Measurements from ENCODE around the gene C9orf50.

The C9orf50 gene

GRCh38 chr9:129648764-129649115 is 27.8 kb upstream of the C9orf50 start:
- TF ChIP-seq NFIC (IDR thresholded peaks at IDR 0.05) (no peak), CEBPB (IDR thresholded peaks at IDR 0.05) (no peak), REST (IDR thresholded peaks at IDR 0.05; ENCODE audit: low read depth) (no peak)

GRCh38 chr9:129648092-129648763 is 27.3 kb upstream of the C9orf50 start:
- TF ChIP-seq CEBPB (IDR thresholded peaks at IDR 0.05) (no peak), RAD21 (IDR thresholded peaks at IDR 0.05; ENCODE audit: low read depth) (no peak), TCF12 (IDR thresholded peaks at IDR 0.05; ENCODE audit: low read depth) (no peak), USF1 (IDR thresholded peaks at IDR 0.05) (no peak)

GRCh38 chr9:129647635-129648034 is 26.7 kb upstream of the C9orf50 start:
- no peak for TF ChIP-seq YY1 (IDR thresholded peaks at IDR 0.05; ENCODE audit: low read depth)
- TF ChIP-seq RAD21 (IDR thresholded peaks at IDR 0.05; ENCODE audit: low read depth): no peak
- TF ChIP-seq REST (IDR thresholded peaks at IDR 0.05; ENCODE audit: low read depth): no peak
- TF ChIP-seq EP300 (IDR thresholded peaks at IDR 0.05; ENCODE audit: borderline replicate concordance): no peak
- no peak for TF ChIP-seq EGR1 (IDR thresholded peaks at IDR 0.05)
- TF ChIP-seq CEBPB (IDR thresholded peaks at IDR 0.05): no peak
- no peak for TF ChIP-seq USF1 (IDR thresholded peaks at IDR 0.05)
- no peak for TF ChIP-seq CREB1 (IDR thresholded peaks at IDR 0.05; ENCODE audit: low read depth)
- no peak for TF ChIP-seq NFIC (IDR thresholded peaks at IDR 0.05)
- no peak for TF ChIP-seq TAF1 (IDR thresholded peaks at IDR 0.05; ENCODE audit: low read depth)
- TF ChIP-seq ZBTB7A (IDR thresholded peaks at IDR 0.05; ENCODE audit: low read depth): no peak
- no peak for TF ChIP-seq MAX (IDR thresholded peaks at IDR 0.05)
- no peak for TF ChIP-seq TCF12 (IDR thresholded peaks at IDR 0.05; ENCODE audit: low read depth)
- no peak for TF ChIP-seq TEAD4 (IDR thresholded peaks at IDR 0.05)

DNA sequence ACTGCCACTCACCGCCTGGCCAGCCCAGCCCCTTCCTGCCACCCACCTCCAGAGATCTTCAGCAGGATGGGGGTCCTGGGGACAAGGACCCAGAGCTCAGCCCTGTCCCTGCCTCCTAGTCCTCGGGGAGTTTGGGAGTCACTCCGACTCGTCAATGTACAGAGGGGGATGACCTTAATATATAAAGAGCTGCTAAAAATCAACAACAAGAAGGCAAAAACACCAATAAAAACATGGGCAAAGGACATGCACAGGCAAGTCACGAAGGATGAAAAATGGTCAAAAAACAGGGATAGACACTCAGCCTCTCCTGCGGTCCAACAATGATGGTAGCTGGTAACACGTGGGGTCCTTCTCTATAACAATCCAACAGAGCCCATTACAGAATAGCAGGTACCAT is 25.8 kb upstream of the C9orf50 start:
- TF ChIP-seq TEAD4 (IDR thresholded peaks at IDR 0.05) (no peak), NFIC (IDR thresholded peaks at IDR 0.05) (no peak), USF1 (IDR thresholded peaks at IDR 0.05) (no peak), MAX (IDR thresholded peaks at IDR 0.05) (no peak), YY1 (IDR thresholded peaks at IDR 0.05; ENCODE audit: low read depth) (no peak), CEBPB (IDR thresholded peaks at IDR 0.05) (no peak), CREB1 (IDR thresholded peaks at IDR 0.05; ENCODE audit: low read depth) (no peak), ZBTB7A (IDR thresholded peaks at IDR 0.05; ENCODE audit: low read depth) (no peak), TAF1 (IDR thresholded peaks at IDR 0.05; ENCODE audit: low read depth) (no peak), EGR1 (IDR thresholded peaks at IDR 0.05) (no peak), REST (IDR thresholded peaks at IDR 0.05; ENCODE audit: low read depth) (no peak), RAD21 (IDR thresholded peaks at IDR 0.05; ENCODE audit: low read depth) (no peak), TCF12 (IDR thresholded peaks at IDR 0.05; ENCODE audit: low read depth) (no peak), FOXM1 (IDR thresholded peaks at IDR 0.05; ENCODE audit: borderline replicate concordance, low read depth) (no peak), EP300 (IDR thresholded peaks at IDR 0.05; ENCODE audit: borderline replicate concordance) (no peak)

Measured in Ishikawa (cell line).